Measurements from ENCODE around the gene KLHDC4. TPM values are rescaled to one million over a fixed set of nuclear protein-coding genes. Genes with fewer than 3 reads are reported as not detected.

The KLHDC4 gene
- total RNA-seq, 1 donor from 2014 or later = 29.8 TPM

GRCh38 chr16:87697792-87698191 is 68.0 kb downstream of the KLHDC4 start:
- no peak overlapping the region for H3K4me3 ChIP-seq (ENCODE audit: insufficient read depth, low read depth, low read length)
- H3K9ac ChIP-seq (ENCODE audit: low read length) = no peak overlapping the region
- no peak overlapping the region for H3K27ac ChIP-seq (ENCODE audit: low read depth, low read length)
- H3K27ac Mint-ChIP-seq (ENCODE audit: unreplicated experiment) = no peak overlapping the region
- no peak for DNase-seq (ENCODE audit: low read depth)
- H2AFZ ChIP-seq (ENCODE audit: low read depth, low read length) = no peak overlapping the region
- no peak for TF ChIP-seq EZH2 (IDR thresholded peaks at IDR 0.05; ENCODE audit: insufficient read depth, low read length)
- no peak for TF ChIP-seq CTCF (IDR thresholded peaks at IDR 0.05; ENCODE audit: insufficient read depth, low read depth, low read length)
- no peaks in the 10 kb centered on the region for H3K9me3 ChIP-seq (ENCODE audit: insufficient read depth, low read depth, low read length)
- FAIRE-seq = no peak
- H3K4me3 Mint-ChIP-seq (ENCODE audit: unreplicated experiment) = no peak overlapping the region
- H3K4me2 ChIP-seq (ENCODE audit: low read length) = no peak overlapping the region
- peaks cover 18% of the 10 kb centered on the region for H3K36me3 Mint-ChIP-seq (ENCODE audit: low read depth, unreplicated experiment)
- no peaks in the 10 kb centered on the region for H3K4me1 Mint-ChIP-seq (ENCODE audit: low read depth, unreplicated experiment)
- no peaks in the 10 kb centered on the region for H3K4me1 ChIP-seq (ENCODE audit: insufficient read depth, low read length)
- no peaks in the 10 kb centered on the region for H3K27me3 Mint-ChIP-seq (ENCODE audit: low read depth, unreplicated experiment)
- H3K9me3 Mint-ChIP-seq (ENCODE audit: unreplicated experiment) = no peaks in the 10 kb centered on the region
- H3K79me2 ChIP-seq (ENCODE audit: insufficient read depth, low read length) = no peaks in the 10 kb centered on the region
- H3K36me3 ChIP-seq (ENCODE audit: insufficient read depth, low read length) = no peaks in the 10 kb centered on the region
- H4K20me1 ChIP-seq (ENCODE audit: insufficient read depth, low read length) = peaks cover 11% of the 10 kb centered on the region
- no peaks in the 10 kb centered on the region for H3K27me3 ChIP-seq (ENCODE audit: insufficient read depth, low read length)

GRCh38 chr16:87697256-87697655 is 68.5 kb downstream of the KLHDC4 start:
- Mint-ChIP-seq H3K9me3 (ENCODE audit: unreplicated experiment) (no peaks in the 10 kb centered on the region), H3K27ac (ENCODE audit: unreplicated experiment) (no peak overlapping the region), H3K4me3 (ENCODE audit: unreplicated experiment) (no peak overlapping the region), H3K27me3 (ENCODE audit: low read depth, unreplicated experiment) (no peaks in the 10 kb centered on the region), H3K36me3 (ENCODE audit: low read depth, unreplicated experiment) (peaks cover 17% of the 10 kb centered on the region), H3K4me1 (ENCODE audit: low read depth, unreplicated experiment) (no peaks in the 10 kb centered on the region)
- no peak overlapping the region for H3K27ac ChIP-seq (ENCODE audit: low read depth, low read length)
- TF ChIP-seq EZH2 (IDR thresholded peaks at IDR 0.05; ENCODE audit: insufficient read depth, low read length) (no peak), CTCF (IDR thresholded peaks at IDR 0.05; ENCODE audit: insufficient read depth, low read depth, low read length) (no peak)
- DNase-seq (ENCODE audit: low read depth) = no peak
- H2AFZ ChIP-seq (ENCODE audit: low read depth, low read length) = no peak overlapping the region
- no peak overlapping the region for H3K4me3 ChIP-seq (ENCODE audit: insufficient read depth, low read depth, low read length)
- H3K9me3 ChIP-seq (ENCODE audit: insufficient read depth, low read depth, low read length) = no peaks in the 10 kb centered on the region
- no peak for FAIRE-seq
- peaks cover 11% of the 10 kb centered on the region for H4K20me1 ChIP-seq (ENCODE audit: insufficient read depth, low read length)
- no peaks in the 10 kb centered on the region for H3K79me2 ChIP-seq (ENCODE audit: insufficient read depth, low read length)
- no peak overlapping the region for H3K4me2 ChIP-seq (ENCODE audit: low read length)
- no peak overlapping the region for H3K9ac ChIP-seq (ENCODE audit: low read length)
- no peaks in the 10 kb centered on the region for H3K4me1 ChIP-seq (ENCODE audit: insufficient read depth, low read length)
- no peaks in the 10 kb centered on the region for H3K27me3 ChIP-seq (ENCODE audit: insufficient read depth, low read length)
- no peaks in the 10 kb centered on the region for H3K36me3 ChIP-seq (ENCODE audit: insufficient read depth, low read length)

GRCh38 chr16:87696726-87697125 is 69.1 kb downstream of the KLHDC4 start:
- Mint-ChIP-seq H3K27me3 (ENCODE audit: low read depth, unreplicated experiment) (no peaks in the 10 kb centered on the region), H3K4me3 (ENCODE audit: unreplicated experiment) (no peak overlapping the region), H3K27ac (ENCODE audit: unreplicated experiment) (no peak overlapping the region), H3K9me3 (ENCODE audit: unreplicated experiment) (no peaks in the 10 kb centered on the region), H3K36me3 (ENCODE audit: low read depth, unreplicated experiment) (peaks cover 17% of the 10 kb centered on the region), H3K4me1 (ENCODE audit: low read depth, unreplicated experiment) (no peaks in the 10 kb centered on the region)
- Histone ChIP-seq H2AFZ (ENCODE audit: low read depth, low read length) (no peak overlapping the region), H3K9me3 (ENCODE audit: insufficient read depth, low read depth, low read length) (no peaks in the 10 kb centered on the region), H3K36me3 (ENCODE audit: insufficient read depth, low read length) (no peaks in the 10 kb centered on the region), H3K27me3 (ENCODE audit: insufficient read depth, low read length) (no peaks in the 10 kb centered on the region), H4K20me1 (ENCODE audit: insufficient read depth, low read length) (peaks cover 6% of the 10 kb centered on the region), H3K9ac (ENCODE audit: low read length) (no peak overlapping the region), H3K27ac (ENCODE audit: low read depth, low read length) (no peak overlapping the region), H3K79me2 (ENCODE audit: insufficient read depth, low read length) (no peaks in the 10 kb centered on the region), H3K4me3 (ENCODE audit: insufficient read depth, low read depth, low read length) (no peak overlapping the region), H3K4me2 (ENCODE audit: low read length) (no peak overlapping the region), H3K4me1 (ENCODE audit: insufficient read depth, low read length) (no peaks in the 10 kb centered on the region)
- DNase-seq (ENCODE audit: low read depth) (no peak), FAIRE-seq (no peak)
- TF ChIP-seq CTCF (IDR thresholded peaks at IDR 0.05; ENCODE audit: insufficient read depth, low read depth, low read length) = no peak
- no peak for TF ChIP-seq EZH2 (IDR thresholded peaks at IDR 0.05; ENCODE audit: insufficient read depth, low read length)

Measured in astrocyte (in vitro differentiated cells and primary cell).